Effector CD8-positive, alpha-beta T cell (primary cell): ENCODE results near the gene SF3A1.
"Not testable (repeated sequence)": the region's sequence is repeated elsewhere in the genome, so short reads cannot be mapped to it uniquely, and the experiment has no call there.

Experiments used
- DNase-seq: peaks from one replicate; lab custom pipeline; 2025; lab: John Stamatoyannopoulos, UW
- total RNA-seq, 4 experiments: gene quantifications; one replicate each; lab custom pipeline; 2026; lab: John Stamatoyannopoulos, UW

Gene SF3A1
- 120 to 186 (median 162) reads per million in 4 experiments for total RNA-seq

- peak; percentile 75 for DNase-seq
Measured at GRCh38 chr22:30356449-30357235, at the start of gene SF3A1, which contains the start of gene CCDC157. Gene SF3A1, minus strand, starts transcription at chr22:30356894. Its CDS starts 102 bp downstream, at chr22:30356792. Gene CCDC157, plus strand, starts transcription at chr22:30357007. Its CDS starts 8,994 bp downstream, at chr22:30366001.

- DNase-seq, result no peak
Measured at GRCh38 chr22:30406400-30406799, 49.7 kb upstream of the SF3A1 start.

GRCh38 chr22:30405731-30406130 is 49.0 kb upstream of the SF3A1 start:
- no peak for DNase-seq

- DNase-seq, result no peak
Measured at GRCh38 chr22:30404307-30404706, 47.6 kb upstream of the SF3A1 start.

- DNase-seq, result not testable (repeated sequence)
Measured at GRCh38 chr22:30402766-30403104, 46.0 kb upstream of the SF3A1 start.

- DNase-seq, result no peak
Measured at GRCh38 chr22:30402028-30402765, 45.5 kb upstream of the SF3A1 start.

GRCh38 chr22:30401024-30401423 is 44.3 kb upstream of the SF3A1 start:
- not testable (repeated sequence) for DNase-seq

- no peak for DNase-seq
Measured at GRCh38 chr22:30400159-30400558, 43.5 kb upstream of the SF3A1 start.

- no peak for DNase-seq
Measured at GRCh38 chr22:30399718-30400117, 43.0 kb upstream of the SF3A1 start.

- no peak for DNase-seq
Measured at GRCh38 chr22:30398685-30399680, 42.3 kb upstream of the SF3A1 start.

GRCh38 chr22:30397656-30398635 is 41.3 kb upstream of the SF3A1 start:
- DNase-seq, result no peak

- DNase-seq, result peak; percentile 50
Measured at GRCh38 chr22:30396871-30397655, 40.4 kb upstream of the SF3A1 start, which contains the start of gene SEC14L2. Gene SEC14L2, plus strand, starts transcription at chr22:30397018. Its CDS starts 99 bp downstream, at chr22:30397117.

- DNase-seq, result no peak
Measured at GRCh38 chr22:30393885-30394284, 37.2 kb upstream of the SF3A1 start.

- DNase-seq, result no peak
Measured at GRCh38 chr22:30393322-30393680, 36.6 kb upstream of the SF3A1 start.

- no peak for DNase-seq
Measured at GRCh38 chr22:30392661-30393321, 36.1 kb upstream of the SF3A1 start.

- DNase-seq, result peak; percentile 70
Measured at GRCh38 chr22:30390974-30391691, 34.4 kb upstream of the SF3A1 start.

- DNase-seq, result peak; percentile 69
Measured at GRCh38 chr22:30386960-30387827, 30.5 kb upstream of the SF3A1 start, which contains the start of gene RNF215. Gene RNF215, minus strand, starts transcription at chr22:30387411. Its CDS starts 98 bp downstream, at chr22:30387313.
